ENCODE data around the gene ADD1.
"Not testable (repeated sequence)": the region's sequence is repeated elsewhere in the genome, so short reads cannot be mapped to it uniquely, and the experiment has no call there.

The ADD1 gene

GRCh38 chr4:2950221-2950989 lies 106.8 kb downstream of the ADD1 start:
- DNase-seq = no peak

GRCh38 chr4:2953496-2953895 lies 109.9 kb downstream of the ADD1 start:
- no peak for DNase-seq

- no peak for DNase-seq
Measured at GRCh38 chr4:2954358-2955185, 110.9 kb downstream of the ADD1 start.

- DNase-seq = not testable (repeated sequence)
Measured at GRCh38 chr4:2955186-2956044, 111.8 kb downstream of the ADD1 start.

- no peak for DNase-seq
Measured at GRCh38 chr4:2958446-2958845, 114.8 kb downstream of the ADD1 start.

- not testable (repeated sequence) for DNase-seq
Measured at GRCh38 chr4:2960450-2960849, 116.8 kb downstream of the ADD1 start.

- no peak for DNase-seq
Measured at GRCh38 chr4:2961421-2961810, 117.8 kb downstream of the ADD1 start.

GRCh38 chr4:2961811-2962441 lies 118.3 kb downstream of the ADD1 start:
- no peak for DNase-seq

GRCh38 chr4:2962614-2963174 lies 119.0 kb downstream of the ADD1 start:
- no peak for DNase-seq

- DNase-seq = peak; percentile 80
Measured at GRCh38 chr4:2963175-2963965, 119.7 kb downstream of the ADD1 start, which contains the start of the genes GRK4 and NOP14. TSS of gene GRK4 (plus strand) at chr4:2963571. CDS start at chr4:2964071, 500 bp downstream. TSS of gene NOP14 (minus strand) at chr4:2963406. CDS start at chr4:2963319, 87 bp downstream.

GRCh38 chr4:2963966-2964471 lies 120.4 kb downstream of the ADD1 start:
- no peak for DNase-seq

GRCh38 chr4:2964706-2965258 lies 121.1 kb downstream of the ADD1 start:
- no peak for DNase-seq

GRCh38 chr4:2965262-2965661 lies 121.6 kb downstream of the ADD1 start:
- no peak for DNase-seq

- DNase-seq = no peak
Measured at GRCh38 chr4:2968381-2968780, 124.7 kb downstream of the ADD1 start.

GRCh38 chr4:2971275-2971674 lies 127.6 kb downstream of the ADD1 start:
- DNase-seq = no peak

- no peak for DNase-seq
Measured at GRCh38 chr4:2977211-2978088, 133.8 kb downstream of the ADD1 start.
